ENCODE results near the gene SFMBT1.

The SFMBT1 gene

GRCh38 chr3:53049987-53050386, 4.1 kb upstream of the SFMBT1 start:
- Histone ChIP-seq H3K4me3 (ENCODE audit: extremely low read depth, insufficient read depth, low read length, poor library complexity, severe bottlenecking) (no peak overlapping the region), H3K27ac (ENCODE audit: low read depth, low read length, severe bottlenecking) (no peak overlapping the region), H3K36me3 (ENCODE audit: control insufficient read depth, insufficient read depth, low read length) (no peaks in the 10 kb centered on the region), H3K9me3 (ENCODE audit: control insufficient read depth, low read length) (no peaks in the 10 kb centered on the region), H3K4me1 (ENCODE audit: control insufficient read depth, insufficient read depth, low read length, poor library complexity, severe bottlenecking) (no peaks in the 10 kb centered on the region)
- WGBS, 2 experiments (ENCODE audit: insufficient coverage in 2 of 2), result 89 to 96% methylated on average over 8 of the region's 8 CpGs

- Histone ChIP-seq H3K4me3 (ENCODE audit: extremely low read depth, insufficient read depth, low read length, poor library complexity, severe bottlenecking) (peak overlapping the region; percentile 74), H3K36me3 (ENCODE audit: control insufficient read depth, insufficient read depth, low read length) (no peaks in the 10 kb centered on the region), H3K4me1 (ENCODE audit: control insufficient read depth, insufficient read depth, low read length, poor library complexity, severe bottlenecking) (no peaks in the 10 kb centered on the region), H3K27ac (ENCODE audit: low read depth, low read length, severe bottlenecking) (no peak overlapping the region), H3K9me3 (ENCODE audit: control insufficient read depth, low read length) (no peaks in the 10 kb centered on the region)
- WGBS, 2 experiments (ENCODE audit: insufficient coverage in 2 of 2), result 2% methylated on average over 88 to 104 of the region's 113 CpGs
These were observed 598 bp upstream of the SFMBT1 start for GRCh38 chr3:53046171-53047170.

GRCh38 chr3:53044711-53045517, 959 bp downstream of the SFMBT1 start:
- 1% methylated on average over 75 to 78 of the region's 101 CpGs for WGBS, 2 experiments (ENCODE audit: insufficient coverage in 2 of 2)
- Histone ChIP-seq H3K9me3 (ENCODE audit: control insufficient read depth, low read length) (no peaks in the 10 kb centered on the region), H3K4me3 (ENCODE audit: extremely low read depth, insufficient read depth, low read length, poor library complexity, severe bottlenecking) (peak overlapping the region; percentile 43), H3K27ac (ENCODE audit: low read depth, low read length, severe bottlenecking) (no peak overlapping the region), H3K36me3 (ENCODE audit: control insufficient read depth, insufficient read depth, low read length) (no peaks in the 10 kb centered on the region), H3K4me1 (ENCODE audit: control insufficient read depth, insufficient read depth, low read length, poor library complexity, severe bottlenecking) (peaks cover 6% of the 10 kb centered on the region)

- WGBS, 2 experiments (ENCODE audit: insufficient coverage in 2 of 2), result 87 to 93% methylated on average over 8 to 9 of the region's 11 CpGs
- peak overlapping the region; percentile 43 for H3K4me3 ChIP-seq (ENCODE audit: extremely low read depth, insufficient read depth, low read length, poor library complexity, severe bottlenecking)
- H3K9me3 ChIP-seq (ENCODE audit: control insufficient read depth, low read length), result no peaks in the 10 kb centered on the region
- peaks cover 6% of the 10 kb centered on the region for H3K4me1 ChIP-seq (ENCODE audit: control insufficient read depth, insufficient read depth, low read length, poor library complexity, severe bottlenecking)
- no peaks in the 10 kb centered on the region for H3K36me3 ChIP-seq (ENCODE audit: control insufficient read depth, insufficient read depth, low read length)
- no peak overlapping the region for H3K27ac ChIP-seq (ENCODE audit: low read depth, low read length, severe bottlenecking)
These were observed 1.5 kb downstream of the SFMBT1 start for GRCh38 chr3:53044371-53044710.

GRCh38 chr3:53043738-53044137, 2.1 kb downstream of the SFMBT1 start:
- 100% methylated on average over 1 of the region's 2 CpGs; no CpG with 5 or more reads in 1 of the 2 experiments for WGBS, 2 experiments (ENCODE audit: insufficient coverage in 2 of 2)
- Histone ChIP-seq H3K27ac (ENCODE audit: low read depth, low read length, severe bottlenecking) (no peak overlapping the region), H3K4me3 (ENCODE audit: extremely low read depth, insufficient read depth, low read length, poor library complexity, severe bottlenecking) (no peak overlapping the region), H3K36me3 (ENCODE audit: control insufficient read depth, insufficient read depth, low read length) (no peaks in the 10 kb centered on the region), H3K4me1 (ENCODE audit: control insufficient read depth, insufficient read depth, low read length, poor library complexity, severe bottlenecking) (peaks cover 6% of the 10 kb centered on the region), H3K9me3 (ENCODE audit: control insufficient read depth, low read length) (no peaks in the 10 kb centered on the region)

- Histone ChIP-seq H3K36me3 (ENCODE audit: control insufficient read depth, insufficient read depth, low read length) (no peaks in the 10 kb centered on the region), H3K4me1 (ENCODE audit: control insufficient read depth, insufficient read depth, low read length, poor library complexity, severe bottlenecking) (peaks cover 6% of the 10 kb centered on the region), H3K9me3 (ENCODE audit: control insufficient read depth, low read length) (no peaks in the 10 kb centered on the region), H3K4me3 (ENCODE audit: extremely low read depth, insufficient read depth, low read length, poor library complexity, severe bottlenecking) (no peak overlapping the region), H3K27ac (ENCODE audit: low read depth, low read length, severe bottlenecking) (no peak overlapping the region)
- WGBS, 2 experiments (ENCODE audit: insufficient coverage in 2 of 2), result 67 to 82% methylated on average over 1 to 2 of the region's 3 CpGs
These were observed 3.2 kb downstream of the SFMBT1 start for GRCh38 chr3:53042651-53043050.

- no peaks in the 10 kb centered on the region for H3K36me3 ChIP-seq (ENCODE audit: control insufficient read depth, insufficient read depth, low read length)
- H3K4me1 ChIP-seq (ENCODE audit: control insufficient read depth, insufficient read depth, low read length, poor library complexity, severe bottlenecking), result peaks cover 6% of the 10 kb centered on the region
- H3K4me3 ChIP-seq (ENCODE audit: extremely low read depth, insufficient read depth, low read length, poor library complexity, severe bottlenecking), result no peak overlapping the region
- no peak overlapping the region for H3K27ac ChIP-seq (ENCODE audit: low read depth, low read length, severe bottlenecking)
- H3K9me3 ChIP-seq (ENCODE audit: control insufficient read depth, low read length), result no peaks in the 10 kb centered on the region
These were observed 5.5 kb downstream of the SFMBT1 start for GRCh38 chr3:53040351-53040820.

- H3K9me3 ChIP-seq (ENCODE audit: control insufficient read depth, low read length), result no peaks in the 10 kb centered on the region
- H3K4me3 ChIP-seq (ENCODE audit: extremely low read depth, insufficient read depth, low read length, poor library complexity, severe bottlenecking), result no peak overlapping the region
- 100% methylated on average over 1 of the region's 2 CpGs; no CpG with 5 or more reads in 1 of the 2 experiments for WGBS, 2 experiments (ENCODE audit: insufficient coverage in 2 of 2)
- H3K36me3 ChIP-seq (ENCODE audit: control insufficient read depth, insufficient read depth, low read length), result no peaks in the 10 kb centered on the region
- H3K27ac ChIP-seq (ENCODE audit: low read depth, low read length, severe bottlenecking), result no peak overlapping the region
- peaks cover 6% of the 10 kb centered on the region for H3K4me1 ChIP-seq (ENCODE audit: control insufficient read depth, insufficient read depth, low read length, poor library complexity, severe bottlenecking)
These were observed 6.5 kb downstream of the SFMBT1 start for GRCh38 chr3:53039376-53039752.

GRCh38 chr3:53038679-53039375, 7.0 kb downstream of the SFMBT1 start:
- Histone ChIP-seq H3K4me3 (ENCODE audit: extremely low read depth, insufficient read depth, low read length, poor library complexity, severe bottlenecking) (no peak overlapping the region), H3K27ac (ENCODE audit: low read depth, low read length, severe bottlenecking) (no peak overlapping the region), H3K36me3 (ENCODE audit: control insufficient read depth, insufficient read depth, low read length) (no peaks in the 10 kb centered on the region), H3K9me3 (ENCODE audit: control insufficient read depth, low read length) (no peaks in the 10 kb centered on the region), H3K4me1 (ENCODE audit: control insufficient read depth, insufficient read depth, low read length, poor library complexity, severe bottlenecking) (peaks cover 6% of the 10 kb centered on the region)
- 87% methylated on average over 4 of the region's 5 CpGs for WGBS, 2 experiments (ENCODE audit: insufficient coverage in 2 of 2)

- Histone ChIP-seq H3K27ac (ENCODE audit: low read depth, low read length, severe bottlenecking) (no peak overlapping the region), H3K4me1 (ENCODE audit: control insufficient read depth, insufficient read depth, low read length, poor library complexity, severe bottlenecking) (peaks cover 6% of the 10 kb centered on the region), H3K4me3 (ENCODE audit: extremely low read depth, insufficient read depth, low read length, poor library complexity, severe bottlenecking) (no peak overlapping the region), H3K9me3 (ENCODE audit: control insufficient read depth, low read length) (no peaks in the 10 kb centered on the region), H3K36me3 (ENCODE audit: control insufficient read depth, insufficient read depth, low read length) (no peaks in the 10 kb centered on the region)
- WGBS, 2 experiments (ENCODE audit: insufficient coverage in 2 of 2), result 86 to 94% methylated on average over 8 to 11 of the region's 11 CpGs
These were observed 9.9 kb downstream of the SFMBT1 start for GRCh38 chr3:53035825-53036619.
